ENCODE measurements around the gene TSHZ2.

The TSHZ2 gene

DNA sequence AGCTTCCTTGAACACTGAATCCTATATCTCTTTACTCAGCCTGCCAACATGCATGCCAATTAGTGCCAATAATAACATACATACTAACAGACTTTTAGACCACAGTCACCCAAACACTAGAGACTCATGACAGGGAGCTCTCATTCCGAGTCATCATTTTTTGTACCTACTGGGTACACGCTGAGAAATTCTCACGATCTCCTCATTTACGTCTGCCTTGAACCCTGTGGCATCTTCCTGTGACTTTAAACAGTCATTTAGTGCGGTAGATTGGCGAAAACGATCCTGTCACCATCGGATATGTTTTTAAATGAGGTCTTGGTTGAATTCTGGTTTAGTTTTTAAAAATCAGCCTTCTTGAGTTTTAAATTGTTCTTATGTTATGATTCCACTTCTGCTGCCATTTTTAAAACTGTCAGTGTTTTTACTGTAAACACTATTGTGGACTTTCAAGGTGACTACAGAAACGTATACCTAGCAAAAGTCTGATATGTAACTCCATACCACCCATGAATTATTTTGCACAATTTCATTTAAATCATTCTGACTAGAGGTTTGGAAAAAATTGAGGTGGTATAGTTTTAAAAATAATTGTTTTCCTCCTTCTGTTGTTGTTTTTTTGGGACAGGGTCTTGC, 275.4 kb downstream of the TSHZ2 start:
- no peak for DNase-seq (ENCODE audit: low spot score)

DNA sequence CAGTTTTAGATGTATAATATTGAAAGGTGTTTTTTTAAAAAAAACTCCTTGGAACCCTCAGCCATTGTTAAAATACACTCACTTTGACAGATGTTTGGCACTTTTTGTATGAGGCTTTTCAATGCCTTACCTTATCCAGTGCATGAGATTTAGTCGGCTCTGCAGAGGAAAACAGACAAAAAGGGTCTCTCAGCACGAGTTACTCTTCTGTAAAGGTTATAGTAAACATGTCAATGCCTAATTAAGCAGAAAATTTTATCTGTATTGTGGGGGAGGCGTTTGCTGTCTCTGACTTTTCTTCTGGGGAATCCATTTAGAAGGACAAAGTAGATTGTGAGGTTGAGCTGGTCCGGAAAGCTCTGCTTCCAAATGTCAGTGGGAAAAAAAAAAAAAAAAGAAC, 278.3 kb downstream of the TSHZ2 start:
- no peak for DNase-seq (ENCODE audit: low spot score)

DNA sequence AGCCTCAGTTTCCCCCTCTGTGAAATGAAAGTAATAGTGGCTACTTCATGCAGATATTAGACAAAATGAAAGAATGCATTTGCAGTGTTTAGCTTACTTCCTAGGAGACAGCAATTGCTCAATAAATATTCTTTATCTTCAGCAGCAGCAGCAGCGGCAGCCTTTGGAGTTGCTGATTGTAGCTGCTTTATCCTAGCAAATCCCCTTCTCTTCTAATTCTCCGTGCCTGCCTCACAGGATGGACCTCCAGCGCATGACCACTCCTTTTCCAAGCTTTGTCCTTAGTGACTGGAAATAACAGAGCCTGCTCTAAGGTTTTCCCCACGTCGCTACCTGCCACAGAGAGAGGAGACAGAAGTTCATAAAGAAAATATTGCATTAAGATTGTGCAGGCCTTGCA, 279.8 kb downstream of the TSHZ2 start:
- DNase-seq (ENCODE audit: low spot score): no peak

DNA sequence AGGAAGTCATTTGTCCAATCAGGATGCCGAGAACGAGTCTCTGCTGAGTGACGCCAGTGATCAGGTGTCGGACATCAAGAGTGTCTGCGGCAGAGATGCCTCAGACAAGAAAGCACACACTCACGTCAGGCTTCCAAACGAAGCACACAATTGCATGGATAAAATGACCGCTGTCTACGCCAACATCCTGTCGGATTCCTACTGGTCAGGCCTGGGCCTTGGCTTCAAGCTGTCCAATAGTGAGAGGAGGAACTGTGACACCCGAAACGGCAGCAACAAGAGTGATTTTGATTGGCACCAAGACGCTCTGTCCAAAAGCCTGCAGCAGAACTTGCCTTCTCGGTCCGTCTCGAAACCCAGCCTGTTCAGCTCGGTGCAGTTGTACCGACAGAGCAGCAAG, 281.5 kb downstream of the TSHZ2 start:
- no peak for DNase-seq (ENCODE audit: low spot score)

DNA sequence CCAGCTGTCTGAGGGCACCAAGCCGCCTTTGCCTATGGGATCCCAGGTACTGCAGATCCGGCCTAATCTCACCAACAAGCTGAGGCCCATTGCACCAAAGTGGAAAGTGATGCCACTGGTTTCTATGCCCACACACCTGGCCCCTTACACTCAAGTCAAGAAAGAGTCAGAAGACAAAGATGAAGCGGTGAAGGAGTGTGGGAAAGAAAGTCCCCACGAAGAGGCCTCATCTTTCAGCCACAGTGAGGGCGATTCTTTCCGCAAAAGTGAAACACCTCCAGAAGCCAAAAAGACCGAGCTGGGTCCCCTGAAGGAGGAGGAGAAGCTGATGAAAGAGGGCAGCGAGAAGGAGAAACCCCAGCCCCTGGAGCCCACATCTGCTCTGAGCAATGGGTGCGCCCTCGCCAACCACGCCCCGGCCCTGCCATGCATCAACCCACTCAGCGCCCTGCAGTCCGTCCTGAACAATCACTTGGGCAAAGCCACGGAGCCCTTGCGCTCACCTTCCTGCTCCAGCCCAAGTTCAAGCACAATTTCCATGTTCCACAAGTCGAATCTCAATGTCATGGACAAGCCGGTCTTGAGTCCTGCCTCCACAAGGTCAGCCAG, 283.0 kb downstream of the TSHZ2 start:
- no peak for DNase-seq (ENCODE audit: low spot score)

DNA sequence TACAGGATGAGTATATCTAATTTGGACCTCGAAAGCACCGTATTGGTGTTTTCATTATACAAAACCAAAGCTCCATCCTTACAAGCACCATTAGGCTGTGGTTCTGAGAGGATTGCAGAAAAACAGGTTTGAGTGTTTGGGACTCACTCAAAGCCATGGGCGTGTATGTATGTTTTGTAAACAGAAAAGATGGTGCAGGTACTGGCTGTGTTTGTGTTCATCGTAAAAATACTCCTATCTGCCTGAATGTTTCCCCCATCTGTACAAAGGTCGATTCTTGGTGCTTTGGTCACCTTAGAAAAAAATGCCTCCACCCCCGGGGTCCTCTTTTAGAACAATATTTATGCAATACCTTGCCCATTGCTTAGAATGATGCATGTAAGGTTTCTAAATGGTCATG, 286.6 kb downstream of the TSHZ2 start:
- DNase-seq (ENCODE audit: low spot score): no peak

DNA sequence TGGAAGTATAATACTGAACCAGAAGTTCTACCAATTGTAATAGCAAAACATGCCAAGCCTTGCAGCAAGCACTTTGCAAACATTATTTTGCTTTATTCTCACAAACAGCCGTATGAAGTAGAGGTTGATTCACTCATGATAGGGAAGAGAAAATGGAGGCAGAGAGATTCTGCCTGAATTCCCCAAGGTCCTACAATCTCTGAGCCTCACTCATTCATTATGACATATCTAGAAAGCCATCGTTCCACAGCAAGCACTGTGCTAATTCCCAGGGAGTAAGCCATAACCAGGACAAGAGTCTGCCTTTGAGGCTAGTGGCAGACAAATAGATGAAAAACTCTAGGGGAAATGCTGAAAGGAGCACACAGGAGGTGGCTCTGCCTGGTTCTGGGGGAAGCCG, 288.0 kb downstream of the TSHZ2 start:
- no peak for DNase-seq (ENCODE audit: low spot score)

DNA sequence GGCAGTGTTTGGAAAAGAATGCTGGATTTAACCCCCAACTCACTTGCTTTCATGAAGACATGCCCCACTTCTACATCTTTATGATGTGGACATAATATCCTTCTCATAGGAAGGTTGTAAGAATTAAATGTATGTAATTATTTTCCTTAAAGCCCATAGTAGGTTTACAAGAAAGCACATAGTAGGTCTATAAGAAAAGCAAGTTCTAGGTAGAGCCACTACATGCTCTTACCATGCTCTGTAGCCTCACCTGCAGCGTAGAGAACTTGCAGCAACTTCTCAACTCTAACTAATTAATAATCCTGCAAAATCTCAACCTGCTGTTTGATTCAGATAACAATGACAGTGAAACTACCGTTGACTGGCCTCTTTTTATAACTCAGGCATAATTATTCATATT, 288.4 kb downstream of the TSHZ2 start:
- no peak for DNase-seq (ENCODE audit: low spot score)

DNA sequence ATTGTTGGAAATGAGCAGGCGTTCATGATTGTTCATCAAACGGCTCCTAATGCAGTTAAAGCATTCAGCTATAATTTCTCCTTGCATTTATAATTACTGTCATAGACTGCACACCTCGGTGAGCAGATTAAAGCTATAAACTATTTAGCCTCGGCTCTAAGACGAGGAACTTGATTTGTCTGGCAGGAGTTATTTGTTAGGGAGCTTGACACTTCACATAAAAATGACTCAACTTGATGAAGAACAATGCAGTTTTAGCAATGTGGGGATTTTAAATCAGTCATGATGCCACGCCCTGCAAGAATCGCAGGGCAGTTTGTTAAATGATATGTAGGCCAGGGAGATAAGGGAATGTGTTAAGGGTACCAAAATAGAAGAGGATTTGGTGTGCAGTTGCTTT, 290.2 kb downstream of the TSHZ2 start:
- no peak for DNase-seq (ENCODE audit: low spot score)

DNA sequence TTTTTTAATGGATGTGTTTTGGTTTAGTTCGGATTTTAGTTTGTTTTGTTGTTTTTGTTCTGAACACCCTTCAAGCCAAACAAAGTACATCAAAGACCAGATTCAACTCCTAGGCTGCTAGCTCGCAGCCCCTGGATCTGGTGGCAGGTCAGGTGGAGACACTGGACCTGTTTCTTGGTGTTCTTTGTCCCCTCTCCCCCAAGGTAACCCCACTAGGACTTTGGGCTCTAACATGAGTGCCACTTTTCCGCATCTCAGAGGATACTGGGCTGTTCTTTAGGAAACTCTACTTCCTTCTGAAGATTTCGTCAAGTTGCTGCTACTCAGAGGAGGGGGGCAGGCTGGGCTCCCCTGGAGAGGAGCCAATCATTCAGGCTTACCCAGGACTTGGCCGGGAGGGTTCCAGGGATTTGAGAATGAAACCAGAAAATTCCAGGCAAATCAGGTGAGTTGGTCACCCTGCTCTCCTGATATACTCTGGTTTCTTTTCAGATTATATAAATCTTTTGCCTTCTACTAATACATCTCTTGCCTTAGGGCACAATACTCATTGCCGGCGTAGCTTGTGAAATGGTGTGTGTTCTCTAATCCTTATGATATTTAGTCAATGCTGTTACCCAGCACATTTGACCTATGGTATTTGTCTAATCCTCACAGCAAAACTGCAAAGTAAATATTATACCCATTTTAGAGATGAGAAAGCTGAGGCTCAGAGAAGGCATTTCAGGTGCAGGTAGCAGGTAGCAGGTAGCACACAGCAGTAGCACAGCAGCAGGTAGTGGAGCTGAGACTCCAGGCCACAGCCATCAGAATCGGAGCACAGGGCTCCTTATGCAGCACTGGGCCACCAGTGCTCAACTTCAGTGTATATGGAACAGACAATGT, 291.6 kb downstream of the TSHZ2 start:
- no peak for DNase-seq (ENCODE audit: low spot score)

DNA sequence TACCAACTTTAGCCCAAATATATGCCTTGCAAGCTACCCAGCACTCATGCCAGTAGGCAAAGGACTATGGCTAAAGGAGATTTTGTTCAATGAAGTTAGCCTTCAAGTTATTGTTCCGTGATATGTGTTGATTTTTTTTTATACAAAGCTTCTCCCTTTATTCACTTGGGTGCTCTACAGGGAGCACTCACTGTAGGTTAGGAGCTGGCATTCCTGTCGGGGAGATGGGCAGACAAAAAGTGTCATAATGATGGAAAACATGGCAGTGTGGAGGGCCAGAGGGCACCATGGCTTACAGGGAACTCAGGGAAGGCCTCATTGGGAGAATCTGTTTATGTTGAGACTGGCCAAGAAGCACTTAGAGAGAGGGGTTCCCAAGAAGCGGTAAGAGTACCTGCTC, 292.4 kb downstream of the TSHZ2 start:
- no peak for DNase-seq (ENCODE audit: low spot score)

DNA sequence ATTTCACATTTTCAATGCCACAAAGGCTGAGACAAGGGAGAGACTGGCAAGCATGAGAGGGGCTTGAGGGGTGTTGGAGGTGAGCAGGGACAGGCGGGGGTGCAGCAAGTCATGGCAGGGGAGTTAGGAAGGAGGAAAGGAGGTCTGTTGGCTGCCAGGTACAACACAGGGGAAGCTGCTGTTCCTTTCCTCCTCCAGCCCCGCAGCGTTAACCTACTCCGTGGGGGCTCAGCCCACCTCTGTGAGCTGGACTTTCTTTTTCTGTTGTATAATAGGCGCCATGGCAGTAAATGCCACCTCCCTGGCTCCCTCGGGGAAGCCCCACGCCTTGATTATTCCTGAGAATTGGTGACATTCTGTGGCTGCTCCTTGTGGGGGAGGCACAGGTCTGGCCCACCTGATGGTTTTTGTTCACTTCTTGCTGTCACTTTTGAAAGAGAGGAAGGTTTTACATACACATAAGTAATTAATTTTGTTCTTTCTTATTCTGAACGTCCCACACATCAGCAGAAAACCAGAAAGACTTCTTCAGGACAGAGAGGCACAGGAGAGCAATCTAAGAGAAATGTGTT, 293.2 kb downstream of the TSHZ2 start:
- DNase-seq (ENCODE audit: low spot score): no peak

DNA sequence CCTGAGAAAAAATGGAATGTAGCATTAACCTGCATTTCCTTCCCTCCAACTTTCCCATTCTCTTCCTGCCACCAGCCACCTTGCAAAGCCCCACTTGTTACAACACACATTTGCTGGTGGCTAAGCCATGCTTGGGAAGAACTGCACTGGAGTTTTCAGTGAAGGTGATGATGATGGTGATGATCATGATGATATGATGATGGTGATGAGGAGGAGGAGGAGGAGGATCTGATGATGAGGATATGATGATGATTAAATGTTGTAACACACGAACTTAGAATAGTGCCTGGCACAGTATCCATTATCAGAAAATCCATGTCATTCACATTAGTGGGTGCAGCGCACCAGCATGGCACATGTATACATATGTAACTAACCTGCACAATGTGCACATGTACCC, 297.2 kb downstream of the TSHZ2 start:
- DNase-seq (ENCODE audit: low spot score): no peak

DNA sequence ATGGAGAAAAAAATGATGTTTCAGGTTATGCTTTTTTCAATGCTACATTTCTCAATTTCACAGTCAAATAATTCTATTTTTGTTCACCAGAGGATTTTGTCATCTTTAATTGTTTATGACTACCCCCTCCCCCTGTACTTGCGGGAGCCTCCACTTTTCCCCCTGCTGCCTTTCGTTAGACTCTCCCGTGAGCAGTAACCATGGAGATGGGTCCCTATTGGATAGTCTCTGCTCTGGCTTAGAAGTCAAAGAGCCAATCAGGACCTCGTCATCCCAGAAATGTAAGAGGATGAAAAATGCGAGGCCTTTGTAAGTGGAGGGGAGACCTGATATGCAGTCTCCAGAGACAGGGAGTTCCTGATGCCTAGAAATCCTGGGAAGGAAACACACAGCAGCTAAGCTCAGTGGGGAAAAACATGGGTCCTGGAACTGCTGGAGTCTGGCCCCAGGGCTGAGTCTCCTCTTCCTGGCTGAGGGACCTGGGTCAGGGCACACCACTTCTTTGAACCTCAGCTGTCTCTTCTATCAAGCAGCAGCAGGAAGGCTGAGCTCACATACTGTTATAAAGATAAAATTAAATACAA, 298.7 kb downstream of the TSHZ2 start:
- no peak for DNase-seq (ENCODE audit: low spot score)

DNA sequence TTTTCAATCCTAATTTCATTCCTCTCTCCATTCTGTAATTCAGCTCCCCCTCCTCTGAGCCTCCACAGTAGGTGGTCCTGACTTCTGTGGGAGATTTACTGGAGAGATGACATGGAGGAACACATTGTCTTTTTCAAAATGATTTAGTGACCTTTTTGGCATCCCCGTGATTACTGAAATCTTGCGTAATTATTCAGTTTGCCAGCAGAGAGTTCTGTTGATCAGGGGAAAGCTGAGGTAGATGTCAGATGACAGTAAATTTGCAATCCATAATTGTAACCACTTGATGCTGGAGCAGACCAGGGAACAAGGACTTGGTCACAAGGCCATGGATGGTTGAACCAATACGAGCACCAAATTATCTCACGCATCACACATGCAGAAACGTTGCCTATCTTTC, 302.2 kb downstream of the TSHZ2 start:
- no peak for DNase-seq (ENCODE audit: low spot score)

DNA sequence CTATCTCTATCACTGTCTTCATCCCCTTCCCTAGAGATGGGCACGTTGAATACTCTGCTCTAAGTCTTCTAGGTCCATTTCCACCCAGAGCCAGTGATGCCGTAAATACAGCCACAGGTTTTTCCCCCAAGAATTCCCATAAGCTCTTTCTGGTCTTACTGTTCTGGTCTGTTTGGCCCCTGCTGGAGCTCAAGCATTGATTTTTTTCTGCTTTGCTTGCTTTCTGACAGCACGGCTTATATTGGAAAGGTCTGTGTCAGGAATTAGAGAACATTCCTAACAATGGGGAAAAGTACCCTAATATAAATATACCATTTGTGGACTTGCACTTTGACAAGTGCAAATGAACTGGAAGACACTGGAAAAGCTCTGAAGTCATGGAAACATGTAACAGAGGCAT, 302.6 kb downstream of the TSHZ2 start:
- no peak for DNase-seq (ENCODE audit: low spot score)

DNA sequence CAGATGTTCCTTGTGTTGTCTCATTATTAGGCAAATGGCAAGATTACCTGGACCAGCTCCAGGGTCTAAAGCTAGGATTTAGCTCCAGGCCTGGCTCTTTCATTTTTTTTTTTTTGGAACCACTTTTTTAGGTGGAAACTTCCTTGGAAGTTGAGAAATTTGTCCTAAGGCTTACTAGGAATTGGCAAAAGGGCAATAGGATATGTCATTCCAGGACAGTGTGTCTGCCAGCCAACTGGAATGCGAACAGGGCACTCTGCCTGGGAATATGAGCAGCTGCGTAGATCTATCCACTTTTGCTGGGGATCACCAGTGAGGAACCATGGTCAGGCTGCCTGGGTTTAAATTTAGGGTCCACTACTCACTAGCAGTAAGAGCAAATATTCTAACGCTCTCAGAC, 304.0 kb downstream of the TSHZ2 start:
- DNase-seq (ENCODE audit: low spot score): no peak

DNA sequence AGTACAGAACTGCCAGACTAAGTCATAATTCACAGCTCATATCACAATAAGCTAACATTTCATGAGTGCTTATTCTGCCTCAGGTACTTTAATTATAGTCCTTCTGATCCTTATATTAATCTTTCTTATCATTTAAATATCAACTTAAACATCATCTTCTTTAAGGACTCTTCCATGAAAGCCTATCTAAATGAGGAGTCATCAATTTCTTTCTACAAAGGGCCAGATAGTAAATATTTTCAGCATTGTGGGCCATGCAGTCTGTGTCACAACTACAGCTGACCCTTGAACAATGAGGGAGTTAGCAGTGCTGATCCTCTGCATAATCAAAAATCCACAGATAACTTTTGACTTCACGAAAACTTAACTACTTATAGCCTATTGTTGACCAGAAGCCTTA, 306.4 kb downstream of the TSHZ2 start:
- DNase-seq (ENCODE audit: low spot score): no peak

DNA sequence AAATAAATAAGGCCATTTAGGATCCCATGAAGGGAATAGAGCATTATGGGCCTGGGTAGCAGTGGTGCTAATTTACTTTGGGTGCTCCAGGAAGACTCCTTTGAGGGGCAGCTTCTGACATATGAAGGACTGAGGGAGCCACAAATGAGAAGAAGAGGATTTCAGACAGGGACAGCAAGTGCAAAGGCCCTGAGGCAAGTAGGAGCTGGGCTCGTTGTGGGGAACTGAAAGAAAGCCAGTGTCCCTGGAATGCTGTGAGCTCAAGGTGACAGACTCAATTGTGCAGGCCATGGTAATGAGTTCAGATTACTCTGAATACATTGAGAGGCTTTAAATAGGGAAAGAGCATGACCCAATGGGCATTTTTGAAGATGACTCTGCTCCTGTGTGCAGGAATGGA, 307.6 kb downstream of the TSHZ2 start:
- DNase-seq (ENCODE audit: low spot score): no peak

DNA sequence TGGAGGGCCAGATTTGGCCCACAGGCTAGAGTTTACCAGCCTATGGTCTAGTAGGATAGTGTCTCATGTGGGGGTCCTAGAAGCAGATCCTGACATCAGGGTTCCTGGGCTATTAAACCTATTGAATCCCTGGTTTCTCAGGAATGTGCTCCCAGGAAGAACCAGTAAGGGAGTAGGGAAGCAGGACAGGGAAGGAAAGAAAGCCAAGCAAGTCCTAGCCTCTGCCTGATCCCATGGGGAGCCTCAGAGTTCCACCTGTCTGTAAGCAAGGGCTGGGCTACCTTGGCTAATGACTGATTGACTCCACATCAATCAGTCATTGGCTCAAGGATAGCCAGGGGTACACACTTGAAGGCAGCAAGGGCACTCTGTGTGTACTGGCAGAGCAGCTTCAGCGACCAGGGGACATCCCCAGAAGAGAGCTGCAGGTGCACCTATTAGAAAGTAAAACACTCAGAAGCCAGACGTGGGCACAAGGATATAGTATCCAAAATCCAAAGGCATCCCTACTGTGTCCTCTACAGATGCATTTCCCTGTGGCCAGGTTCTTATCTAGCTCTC, 309.5 kb downstream of the TSHZ2 start:
- DNase-seq (ENCODE audit: low spot score): no peak

DNA sequence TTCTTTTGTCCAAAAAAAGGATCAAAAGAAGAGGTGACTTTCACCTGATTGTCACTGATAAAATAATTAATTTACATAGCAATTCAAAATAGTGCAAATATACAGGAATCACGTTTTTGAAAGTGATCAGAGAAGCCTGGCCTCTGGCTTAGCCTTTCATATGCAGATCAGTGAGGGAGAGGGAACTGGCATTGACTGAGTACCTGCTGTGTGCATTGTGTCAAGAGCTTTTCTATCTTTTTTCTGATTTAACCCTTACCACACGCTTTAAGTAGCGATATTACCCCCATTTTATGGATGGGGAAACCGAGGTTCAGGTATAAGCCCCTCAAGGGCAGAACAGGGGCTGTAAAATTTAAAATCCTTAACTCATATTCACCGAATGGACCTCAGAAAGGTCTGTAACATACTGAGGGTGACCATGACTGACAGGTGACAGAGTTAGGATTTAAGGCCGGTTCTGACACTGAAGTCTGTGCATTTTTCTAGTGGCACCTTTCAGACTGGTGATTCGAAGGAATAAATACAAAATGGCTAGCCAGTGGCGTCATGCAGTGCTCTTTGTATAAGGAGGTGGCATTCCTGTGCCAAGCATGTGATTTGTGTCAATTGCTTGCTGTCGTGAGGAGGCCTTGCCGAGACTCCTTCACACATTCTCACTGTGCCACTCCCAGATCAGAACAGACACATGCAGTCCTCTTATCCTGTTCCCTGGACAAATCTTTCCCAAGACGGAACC, 310.2 kb downstream of the TSHZ2 start:
- no peak for DNase-seq (ENCODE audit: low spot score)

DNA sequence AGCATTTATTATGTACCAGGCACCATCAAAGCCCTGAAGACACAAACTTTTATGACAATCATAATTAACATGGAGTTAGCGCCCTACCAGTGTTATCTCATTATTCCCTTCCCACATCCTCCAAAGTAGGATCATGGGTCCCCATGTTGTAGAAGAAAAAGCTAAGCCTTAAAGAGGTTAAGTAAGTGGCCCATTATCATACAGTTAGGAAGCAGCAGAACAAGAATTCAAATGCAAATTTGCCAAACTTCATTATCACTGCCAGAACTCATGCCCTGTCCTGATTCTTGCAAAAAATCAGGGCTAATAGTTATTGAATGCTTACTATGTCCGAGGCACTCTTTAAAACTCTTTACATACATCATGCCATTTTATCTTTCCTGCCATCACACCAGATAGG, 310.9 kb downstream of the TSHZ2 start:
- DNase-seq (ENCODE audit: low spot score): no peak

Measured in D341Med (cell line).